Effector memory CD4-positive, alpha-beta T cell (primary cell): Measurements from ENCODE around the gene DHX29.
"Not testable (repeated sequence)": the region's sequence is repeated elsewhere in the genome, so short reads cannot be mapped to it uniquely, and the experiment has no call there.

Source experiments
- DNase-seq, 3 donors: peaks; one replicate each; pipeline ENCODE4 v3.0.0-alpha.2; 2020
- H3K27ac ChIP-seq: 2 replicates; pipeline ENCODE4 v1.7.0; 2013; ENCODE audit warnings: mild to moderate bottlenecking, low read length, moderate library complexity; ENCODE audit not compliant: insufficient read depth, poor library complexity, severe bottlenecking
- H3K27me3 ChIP-seq: replicated peaks from 2 replicates; pipeline ENCODE4 v1.7.0; 2013; ENCODE audit warnings: mild to moderate bottlenecking, low read length; ENCODE audit not compliant: insufficient read depth, control insufficient read depth, poor library complexity, severe bottlenecking
- H3K36me3 ChIP-seq: 2 replicates; pipeline ENCODE4 v1.7.0; 2013; ENCODE audit warnings: mild to moderate bottlenecking, low read length, moderate library complexity; ENCODE audit not compliant: control insufficient read depth, insufficient read depth
- H3K4me1 ChIP-seq: 2 replicates; pipeline ENCODE4 v1.7.0; 2013; ENCODE audit warnings: low read length, mild to moderate bottlenecking; ENCODE audit not compliant: control insufficient read depth, insufficient read depth, poor library complexity, severe bottlenecking
- H3K4me3 ChIP-seq: 2 replicates; pipeline ENCODE4 v1.7.0; 2013; ENCODE audit warnings: low read length, low read depth, mild to moderate bottlenecking; ENCODE audit not compliant: insufficient read depth, poor library complexity, severe bottlenecking
- H3K9me3 ChIP-seq: 2 replicates; pipeline ENCODE4 v1.7.0; 2013; ENCODE audit warnings: mild to moderate bottlenecking, low read length, moderate library complexity; ENCODE audit not compliant: control insufficient read depth

Gene DHX29

GRCh38 chr5:55333811-55334210 is 26.3 kb upstream of the DHX29 start:
- peaks cover 26% of the 10 kb centered on the region for H3K36me3 ChIP-seq

GRCh38 chr5:55333017-55333416 is 25.5 kb upstream of the DHX29 start:
- Histone ChIP-seq H3K27ac (no peak overlapping the region), H3K4me3 (no peak overlapping the region), H3K36me3 (peaks cover 30% of the 10 kb centered on the region), H3K27me3 (no peaks in the 10 kb centered on the region), H3K9me3 (no peaks in the 10 kb centered on the region), H3K4me1 (no peaks in the 10 kb centered on the region)
- no peak for DNase-seq

More at GRCh38 chr5:55333811-55334210, 26.3 kb upstream of the DHX29 start:
- Histone ChIP-seq H3K4me1 (no peaks in the 10 kb centered on the region), H3K27me3 (no peaks in the 10 kb centered on the region), H3K27ac (no peak overlapping the region), H3K4me3 (no peak overlapping the region), H3K9me3 (no peaks in the 10 kb centered on the region)
- DNase-seq, result no peak

DNA sequence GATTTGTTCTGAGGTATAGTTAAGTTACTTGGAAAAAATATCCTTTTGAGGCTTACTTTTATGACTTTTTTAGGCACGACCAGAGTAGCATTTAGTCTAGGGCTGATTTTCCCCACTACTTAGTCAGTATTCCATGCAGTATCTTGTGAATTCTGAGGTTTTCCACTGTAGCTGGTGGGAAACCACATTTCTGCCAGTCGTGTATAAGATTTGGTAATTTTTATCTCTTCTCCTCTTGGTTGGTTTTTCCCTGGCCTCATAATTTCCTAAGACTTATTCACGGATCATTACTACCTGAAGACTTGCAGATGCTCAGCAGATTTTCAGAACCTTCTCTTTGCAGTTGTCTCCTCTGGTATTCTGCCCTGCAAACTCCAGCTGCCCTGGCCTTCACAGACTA is 23.8 kb upstream of the DHX29 start:
- H3K9me3 ChIP-seq, result no peaks in the 10 kb centered on the region
- H3K27me3 ChIP-seq, result no peaks in the 10 kb centered on the region
- H3K4me3 ChIP-seq, result no peak overlapping the region
- no peak for DNase-seq
- no peaks in the 10 kb centered on the region for H3K4me1 ChIP-seq
- peaks cover 30% of the 10 kb centered on the region for H3K36me3 ChIP-seq
- H3K27ac ChIP-seq, result no peak overlapping the region

DNA sequence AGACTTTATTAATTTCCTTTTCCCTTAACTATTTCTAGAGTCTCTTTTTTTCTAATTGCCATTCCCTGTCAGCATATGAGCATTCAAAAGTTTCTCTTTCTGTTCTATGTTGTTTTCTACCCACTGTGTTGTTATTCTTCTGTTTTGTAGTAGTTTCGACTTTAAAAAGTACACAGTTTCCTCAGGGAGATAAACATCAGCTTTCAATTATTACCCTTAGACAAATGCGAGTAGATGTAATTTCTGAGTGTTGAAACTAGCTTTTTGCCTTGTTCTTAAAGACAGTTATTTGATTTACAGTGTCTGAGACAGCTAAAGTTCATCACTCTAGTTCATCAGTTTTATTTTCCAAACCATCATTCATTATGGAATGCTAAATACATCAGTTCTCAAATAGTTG is 19.8 kb upstream of the DHX29 start:
- Histone ChIP-seq H3K27ac (no peak overlapping the region), H3K36me3 (peaks cover 23% of the 10 kb centered on the region)
- no peak for DNase-seq

GRCh38 chr5:55325621-55326020 is 18.1 kb upstream of the DHX29 start:
- H3K36me3 ChIP-seq, result peaks cover 14% of the 10 kb centered on the region
- H3K9me3 ChIP-seq, result no peaks in the 10 kb centered on the region
- H3K27ac ChIP-seq, result no peak overlapping the region
- DNase-seq, result no peak
- H3K4me1 ChIP-seq, result peaks cover 1% of the 10 kb centered on the region
- no peaks in the 10 kb centered on the region for H3K27me3 ChIP-seq
- H3K4me3 ChIP-seq, result no peak overlapping the region

More for the DNA sequence above, 19.8 kb upstream of the DHX29 start:
- no peaks in the 10 kb centered on the region for H3K9me3 ChIP-seq
- H3K4me1 ChIP-seq, result no peaks in the 10 kb centered on the region
- no peaks in the 10 kb centered on the region for H3K27me3 ChIP-seq
- no peak overlapping the region for H3K4me3 ChIP-seq

GRCh38 chr5:55324815-55325418 is 17.4 kb upstream of the DHX29 start:
- H3K36me3 ChIP-seq, result peaks cover 10% of the 10 kb centered on the region
- H3K27ac ChIP-seq, result no peak overlapping the region
- peaks cover 2% of the 10 kb centered on the region for H3K4me1 ChIP-seq
- no peak for DNase-seq
- H3K9me3 ChIP-seq, result no peaks in the 10 kb centered on the region
- no peak overlapping the region for H3K4me3 ChIP-seq
- no peaks in the 10 kb centered on the region for H3K27me3 ChIP-seq

- Histone ChIP-seq H3K9me3 (no peaks in the 10 kb centered on the region), H3K27ac (no peak overlapping the region), H3K36me3 (peaks cover 6% of the 10 kb centered on the region)
These were observed 16.5 kb upstream of the DHX29 start for GRCh38 chr5:55324006-55324405.

DNA sequence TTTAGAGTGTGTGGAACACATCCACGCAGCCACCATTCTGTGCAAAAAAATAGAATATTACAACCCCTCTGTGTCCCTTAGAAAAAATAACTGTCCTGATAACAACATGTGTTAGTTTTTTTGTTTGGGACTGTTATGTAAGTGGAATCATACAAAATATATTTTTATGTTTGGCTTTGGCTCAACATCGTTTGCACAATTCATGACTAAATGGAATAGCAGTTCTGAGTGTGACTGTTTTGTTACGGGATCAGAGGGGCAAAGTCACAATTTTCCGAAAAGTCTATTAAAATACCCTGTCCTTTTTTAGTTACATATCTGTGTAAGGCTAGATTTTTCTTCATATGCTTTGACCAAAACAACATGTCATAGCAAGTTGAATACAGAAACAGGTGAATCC is 13.1 kb upstream of the DHX29 start:
- no peak for DNase-seq
- Histone ChIP-seq H3K27ac (no peak overlapping the region), H3K4me3 (no peak overlapping the region), H3K9me3 (no peaks in the 10 kb centered on the region), H3K27me3 (no peaks in the 10 kb centered on the region), H3K4me1 (peaks cover 2% of the 10 kb centered on the region), H3K36me3 (no peaks in the 10 kb centered on the region)

More at GRCh38 chr5:55324006-55324405, 16.5 kb upstream of the DHX29 start:
- Histone ChIP-seq H3K4me1 (peaks cover 2% of the 10 kb centered on the region), H3K4me3 (no peak overlapping the region), H3K27me3 (no peaks in the 10 kb centered on the region)
- DNase-seq, result no peak

DNA sequence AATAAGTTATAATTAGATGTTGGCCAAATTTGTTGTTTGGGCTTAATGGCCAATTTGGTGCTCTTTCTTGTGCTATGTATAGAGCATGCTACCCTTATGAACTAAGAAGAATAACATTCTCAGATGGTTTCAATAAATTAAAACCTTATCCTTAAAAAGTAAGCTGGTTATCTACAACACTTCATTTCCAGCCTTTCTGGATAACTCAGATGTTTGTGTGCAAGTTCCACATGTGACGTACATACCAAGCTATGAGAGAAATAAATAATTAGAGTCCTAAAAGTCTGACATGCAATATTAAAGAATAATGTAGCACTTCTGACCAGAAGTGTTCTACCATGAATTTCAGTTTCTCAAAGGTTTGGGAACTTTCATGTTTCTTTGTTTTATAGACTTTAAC is 12.0 kb upstream of the DHX29 start:
- Histone ChIP-seq H3K27ac (no peak overlapping the region), H3K27me3 (no peaks in the 10 kb centered on the region), H3K4me3 (no peak overlapping the region), H3K36me3 (no peaks in the 10 kb centered on the region), H3K9me3 (no peaks in the 10 kb centered on the region), H3K4me1 (peaks cover 2% of the 10 kb centered on the region)
- DNase-seq, result no peak

DNA sequence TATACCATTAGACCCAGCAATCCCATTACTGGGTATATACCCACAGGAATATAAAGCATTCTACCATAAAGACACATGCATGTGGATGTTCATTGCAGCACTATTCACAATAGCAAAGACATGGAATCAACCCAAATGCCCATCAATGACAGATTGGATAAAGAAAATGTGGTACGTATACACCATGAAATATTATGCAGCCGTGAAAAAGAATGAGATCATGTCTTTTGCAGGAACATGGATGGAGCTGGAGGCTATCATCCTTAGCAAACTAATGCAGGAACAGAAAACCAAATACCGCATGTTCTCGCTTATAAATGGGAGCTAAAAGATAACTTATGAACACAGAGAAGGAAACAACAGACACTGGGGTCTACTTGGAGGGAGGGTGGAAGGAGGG is 10.7 kb upstream of the DHX29 start:
- not testable (repeated sequence) for H3K4me1 ChIP-seq, DNase-seq, H3K4me3 ChIP-seq, H3K27me3 ChIP-seq, H3K9me3 ChIP-seq, H3K36me3 ChIP-seq, H3K27ac ChIP-seq
